ENCODE measurements around the gene MLC1.

Gene MLC1

GRCh38 chr22:50072167-50072555, 13.1 kb downstream of the MLC1 start:
- TF ChIP-seq CTCF (IDR thresholded peaks at IDR 0.05): no peak

GRCh38 chr22:50071432-50072166, 13.6 kb downstream of the MLC1 start:
- DNase-seq (ENCODE audit: low spot score): no peak
- no peak for TF ChIP-seq CTCF (IDR thresholded peaks at IDR 0.05)
- Histone ChIP-seq H3K4me3 (no peak overlapping the region), H3K27ac (no peak overlapping the region)

More at GRCh38 chr22:50072167-50072555, 13.1 kb downstream of the MLC1 start:
- H3K27ac ChIP-seq: no peak overlapping the region
- H3K4me3 ChIP-seq: no peak overlapping the region
- no peak for DNase-seq (ENCODE audit: low spot score)

- no peak for DNase-seq (ENCODE audit: low spot score)
- Histone ChIP-seq H3K4me3 (no peak overlapping the region), H3K27ac (no peak overlapping the region)
- no peak for TF ChIP-seq CTCF (IDR thresholded peaks at IDR 0.05)
Measured at GRCh38 chr22:50070366-50070765, 14.9 kb downstream of the MLC1 start.

- DNase-seq (ENCODE audit: low spot score): no peak
- Histone ChIP-seq H3K4me3 (no peak overlapping the region), H3K27ac (no peak overlapping the region)
- no peak for TF ChIP-seq CTCF (IDR thresholded peaks at IDR 0.05)
Measured at GRCh38 chr22:50068096-50068495, 17.1 kb downstream of the MLC1 start.

GRCh38 chr22:50067244-50067643, 18.0 kb downstream of the MLC1 start:
- TF ChIP-seq CTCF (IDR thresholded peaks at IDR 0.05): no peak
- no peak for DNase-seq (ENCODE audit: low spot score)
- H3K4me3 ChIP-seq: no peak overlapping the region

GRCh38 chr22:50064453-50064852, 20.8 kb downstream of the MLC1 start:
- Histone ChIP-seq H3K4me3 (no peak overlapping the region), H3K27ac (no peak overlapping the region)
- no peak for TF ChIP-seq CTCF (IDR thresholded peaks at IDR 0.05)
- no peak for DNase-seq (ENCODE audit: low spot score)

More at GRCh38 chr22:50067244-50067643, 18.0 kb downstream of the MLC1 start:
- H3K27ac ChIP-seq: no peak overlapping the region

Data from coronary artery (tissue), 2 donors.